Measurements from ENCODE around the gene COX19. TPM values are rescaled to one million over a fixed set of nuclear protein-coding genes. Genes with fewer than 3 reads are reported as not detected.

The COX19 gene
- total and polyA plus RNA-seq, 2 donors from 2014 or later, result 4.8 to 14.7 TPM

DNA sequence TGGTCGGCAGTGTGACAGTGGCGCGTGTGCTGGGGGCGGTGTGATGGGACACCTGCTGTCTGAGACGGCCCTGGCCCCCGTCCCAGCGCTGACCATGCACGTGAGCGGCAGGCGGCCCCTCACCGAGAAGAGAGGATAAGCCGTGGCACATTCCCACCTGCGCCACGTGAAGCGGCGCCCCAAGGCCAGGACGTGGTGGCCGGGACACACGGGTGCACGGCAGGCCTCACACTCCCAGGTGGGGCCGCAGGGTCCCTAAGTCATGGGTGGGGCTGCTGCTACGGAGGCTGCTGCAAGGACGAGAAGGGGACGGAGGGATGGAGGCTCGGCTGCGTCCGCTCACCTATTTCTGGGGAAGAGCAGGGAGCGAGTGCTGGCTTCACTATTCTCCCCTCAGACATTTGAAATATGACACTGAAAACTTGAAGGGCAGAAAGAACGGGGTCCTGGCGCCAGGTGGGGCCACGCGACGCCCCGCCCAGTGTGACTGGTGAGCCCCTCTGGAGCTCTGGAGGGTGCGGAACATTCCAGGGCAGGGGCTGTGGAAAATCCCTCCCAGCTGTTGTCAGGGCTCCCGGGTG is 15.1 kb upstream of the COX19 start:
- no peak overlapping the region for H3K27ac ChIP-seq (ENCODE audit: low read depth in 2 of 2, low read length in 2 of 2)
- FAIRE-seq (no peak), DNase-seq (peak in 1 of 5 donors; percentile 55)
- no peak overlapping the region for H3K9ac ChIP-seq (ENCODE audit: low read length in 3 of 3)
- H3K36me3 ChIP-seq (ENCODE audit: control insufficient read depth in 2 of 3, insufficient read depth in 3 of 3, low read length in 3 of 3), result no peaks in the 10 kb centered on the region
- H3K4me3 ChIP-seq (ENCODE audit: low read length in 3 of 3), result no peak overlapping the region
- no peaks in the 10 kb centered on the region for H3K9me3 ChIP-seq (ENCODE audit: control insufficient read depth in 2 of 3, insufficient read depth in 1 of 3, low read length in 3 of 3)
- intact Hi-C loops (cut with DNase I), result loop anchor here (5.0 to 10.0 kb wide), 2 partner anchors 72 to 184 kb away; no protein-coding TSS in a partner anchor
- peaks cover 0 to 5% (median 0%) of the 10 kb centered on the region in 3 donors for H3K4me1 ChIP-seq (ENCODE audit: control insufficient read depth in 2 of 3, insufficient read depth in 2 of 3, low read depth in 1 of 3, low read length in 3 of 3)
- no peaks in the 10 kb centered on the region for H3K27me3 ChIP-seq (ENCODE audit: control insufficient read depth, insufficient read depth, low read length)
- TF ChIP-seq, protein P1, sequence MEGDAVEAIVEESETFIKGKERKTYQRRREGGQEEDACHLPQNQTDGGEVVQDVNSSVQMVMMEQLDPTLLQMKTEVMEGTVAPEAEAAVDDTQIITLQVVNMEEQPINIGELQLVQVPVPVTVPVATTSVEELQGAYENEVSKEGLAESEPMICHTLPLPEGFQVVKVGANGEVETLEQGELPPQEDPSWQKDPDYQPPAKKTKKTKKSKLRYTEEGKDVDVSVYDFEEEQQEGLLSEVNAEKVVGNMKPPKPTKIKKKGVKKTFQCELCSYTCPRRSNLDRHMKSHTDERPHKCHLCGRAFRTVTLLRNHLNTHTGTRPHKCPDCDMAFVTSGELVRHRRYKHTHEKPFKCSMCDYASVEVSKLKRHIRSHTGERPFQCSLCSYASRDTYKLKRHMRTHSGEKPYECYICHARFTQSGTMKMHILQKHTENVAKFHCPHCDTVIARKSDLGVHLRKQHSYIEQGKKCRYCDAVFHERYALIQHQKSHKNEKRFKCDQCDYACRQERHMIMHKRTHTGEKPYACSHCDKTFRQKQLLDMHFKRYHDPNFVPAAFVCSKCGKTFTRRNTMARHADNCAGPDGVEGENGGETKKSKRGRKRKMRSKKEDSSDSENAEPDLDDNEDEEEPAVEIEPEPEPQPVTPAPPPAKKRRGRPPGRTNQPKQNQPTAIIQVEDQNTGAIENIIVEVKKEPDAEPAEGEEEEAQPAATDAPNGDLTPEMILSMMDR (IDR thresholded peaks at IDR 0.05; ENCODE audit: borderline replicate concordance, extremely low read depth, insufficient read depth), result no peak

DNA sequence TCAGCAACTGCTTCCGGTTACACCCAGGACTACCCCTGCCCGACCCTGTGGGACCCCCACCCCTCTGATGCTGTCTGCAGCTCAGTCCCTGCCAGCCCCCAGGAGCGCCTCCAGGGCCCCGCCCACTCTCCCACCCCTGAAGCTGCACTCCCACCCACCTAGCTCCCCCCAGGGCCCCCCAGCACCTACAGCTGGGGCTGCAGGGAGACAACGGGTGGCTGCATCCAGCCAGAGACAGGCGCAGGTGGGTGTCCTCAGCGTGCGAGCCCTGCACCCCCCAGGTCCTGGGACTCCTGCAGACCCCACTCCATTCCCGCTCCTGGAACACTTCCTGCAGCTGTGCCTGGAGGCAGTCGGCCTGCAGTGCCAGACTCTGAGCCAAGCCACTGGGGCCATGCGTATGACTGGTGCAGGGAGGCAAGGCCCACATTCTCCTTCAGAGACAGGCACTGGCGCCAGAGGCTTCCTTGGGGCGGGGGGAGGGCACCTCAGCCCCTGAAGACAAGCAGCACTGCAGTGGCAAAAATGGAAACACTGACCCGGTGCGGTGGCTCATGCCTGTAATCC is 13.7 kb upstream of the COX19 start:
- no peak overlapping the region for H3K27ac ChIP-seq (ENCODE audit: low read depth in 2 of 2, low read length in 2 of 2)
- H3K4me3 ChIP-seq (ENCODE audit: low read length in 3 of 3), result no peak overlapping the region
- H3K9ac ChIP-seq (ENCODE audit: low read length in 3 of 3), result no peak overlapping the region
- no peaks in the 10 kb centered on the region for H3K27me3 ChIP-seq (ENCODE audit: control insufficient read depth, insufficient read depth, low read length)
- peak in 1 of 5 donors; percentile 75 for DNase-seq
- H3K9me3 ChIP-seq (ENCODE audit: control insufficient read depth in 2 of 3, insufficient read depth in 1 of 3, low read length in 3 of 3), result no peaks in the 10 kb centered on the region
- intact Hi-C loops (cut with DNase I), result no loop called here
- TF ChIP-seq, protein P1 (IDR thresholded peaks at IDR 0.05; ENCODE audit: borderline replicate concordance, extremely low read depth, insufficient read depth), result no peak
- no peaks in the 10 kb centered on the region for H3K36me3 ChIP-seq (ENCODE audit: control insufficient read depth in 2 of 3, insufficient read depth in 3 of 3, low read length in 3 of 3)
- H3K4me1 ChIP-seq (ENCODE audit: control insufficient read depth in 2 of 3, insufficient read depth in 2 of 3, low read depth in 1 of 3, low read length in 3 of 3), result peaks cover 0 to 5% (median 0%) of the 10 kb centered on the region in 3 donors
- FAIRE-seq, result no peak

DNA sequence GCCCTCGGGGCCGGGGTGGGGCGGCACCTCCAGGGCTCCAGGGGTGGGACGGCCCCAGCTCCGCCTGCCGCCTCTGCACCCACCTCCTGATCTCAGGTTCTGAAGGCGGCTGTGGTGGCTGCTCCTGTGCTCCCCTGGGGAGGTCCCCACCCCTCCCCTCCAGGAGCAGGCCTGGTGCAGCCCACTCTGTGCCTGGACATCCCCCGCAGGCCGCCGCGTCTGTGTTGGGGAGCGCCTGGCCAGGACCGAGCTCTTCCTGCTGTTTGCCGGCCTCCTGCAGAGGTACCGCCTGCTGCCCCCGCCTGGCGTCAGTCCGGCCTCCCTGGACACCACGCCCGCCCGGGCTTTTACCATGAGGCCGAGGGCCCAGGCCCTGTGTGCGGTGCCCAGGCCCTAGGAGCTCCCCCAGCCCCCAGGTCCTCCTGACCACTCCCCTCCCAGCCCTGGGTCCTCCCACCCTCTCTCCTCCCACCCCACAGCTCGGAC is 13.1 kb upstream of the COX19 start:
- Histone ChIP-seq H3K9me3 (ENCODE audit: control insufficient read depth in 2 of 3, insufficient read depth in 1 of 3, low read length in 3 of 3) (no peaks in the 10 kb centered on the region), H3K27me3 (ENCODE audit: control insufficient read depth, insufficient read depth, low read length) (no peaks in the 10 kb centered on the region), H3K36me3 (ENCODE audit: control insufficient read depth in 2 of 3, insufficient read depth in 3 of 3, low read length in 3 of 3) (no peaks in the 10 kb centered on the region), H3K27ac (ENCODE audit: low read depth in 2 of 2, low read length in 2 of 2) (no peak overlapping the region), H3K4me1 (ENCODE audit: control insufficient read depth in 2 of 3, insufficient read depth in 2 of 3, low read depth in 1 of 3, low read length in 3 of 3) (peaks cover 0 to 5% (median 0%) of the 10 kb centered on the region in 3 donors), H3K4me3 (ENCODE audit: low read length in 3 of 3) (no peak overlapping the region), H3K9ac (ENCODE audit: low read length in 3 of 3) (no peak overlapping the region)
- TF ChIP-seq, protein P1 (IDR thresholded peaks at IDR 0.05; ENCODE audit: borderline replicate concordance, extremely low read depth, insufficient read depth), result no peak
- DNase-seq (peak in 3 of 5 donors; percentile 65 to 82 (median 73)), FAIRE-seq (no peak)
- intact Hi-C loops (cut with DNase I), result no loop called here

All from kidney (tissue), 14 donors.